ENCODE data around the gene NLRP9. TPM values are rescaled to one million over a fixed set of nuclear protein-coding genes. Genes with fewer than 3 reads are reported as not detected.

The NLRP9 gene
- total and polyA plus RNA-seq, 2 of the 8 experiments (the other 6 are each of a cell fraction or from before 2014, with no cell fraction given): not detected

GRCh38 chr19:55766466-55766865 is 28.3 kb upstream of the NLRP9 start:
- Histone ChIP-seq H3K14ac (ENCODE audit: insufficient read length) (no peak overlapping the region), H3K79me1 (ENCODE audit: low read depth, low read length) (no peaks in the 10 kb centered on the region), H3K23me2 (ENCODE audit: low read depth, low read length) (no peaks in the 10 kb centered on the region), H4K5ac (ENCODE audit: insufficient read length, low read depth, low read length) (no peak overlapping the region), H4K20me1 (replicated peaks in 1 of 2; ENCODE audit: control insufficient read depth in 1 of 2, insufficient read depth in 2 of 2, low read length in 2 of 2) (no peaks in the 10 kb centered on the region), H2BK120ac (replicated peaks; ENCODE audit: low read depth, low read length) (no peak overlapping the region), H3K4ac (replicated peaks; ENCODE audit: insufficient read length, low read depth, low read length) (no peak overlapping the region), H4K91ac (replicated peaks; ENCODE audit: insufficient read length, low read length) (no peak overlapping the region), H2AFZ (ENCODE audit: low read length) (no peak overlapping the region), H2BK5ac (ENCODE audit: low read depth, low read length) (no peak overlapping the region), H3K4me2 (ENCODE audit: insufficient read depth in 1 of 2, low read depth in 2 of 2, low read length in 2 of 2) (no peak overlapping the region), H3K4me1 (replicated peaks in 1 of 4; ENCODE audit: control insufficient read depth in 3 of 4, insufficient read depth in 4 of 4, low read length in 3 of 4) (no peaks in the 10 kb centered on the region), H2BK20ac (ENCODE audit: low read length) (no peak overlapping the region), H3K27me3 (replicated peaks in 1 of 4; ENCODE audit: control insufficient read depth in 3 of 4, extremely low read depth in 1 of 4, insufficient read depth in 3 of 4, low read length in 3 of 4) (no peaks in the 10 kb centered on the region), H2AK5ac (ENCODE audit: low read depth, low read length) (no peak overlapping the region), H2BK12ac (ENCODE audit: low read depth, low read length) (no peak overlapping the region), H3K9me3 (ENCODE audit: insufficient read depth in 2 of 2, low read depth in 1 of 2, low read length in 1 of 2) (peaks cover 41 to 44% of the 10 kb centered on the region in 2 experiments), H3K79me2 (ENCODE audit: control insufficient read depth in 1 of 2, insufficient read depth in 2 of 2, low read length in 2 of 2) (no peaks in the 10 kb centered on the region), H3K4me3 (ENCODE audit: extremely low read depth in 1 of 4, insufficient read depth in 2 of 4, low read depth in 3 of 4, low read length in 4 of 4) (no peak overlapping the region), H3K18ac (ENCODE audit: extremely low read depth, low read length) (no peak overlapping the region), H3K9ac (replicated peaks in 1 of 4; ENCODE audit: extremely low read depth in 1 of 4, low read depth in 3 of 4, low read length in 3 of 4) (no peak overlapping the region), H4K8ac (ENCODE audit: extremely low read depth, insufficient read depth, low read length) (no peak overlapping the region), H3K27ac (ENCODE audit: low read depth, low read length) (no peak overlapping the region), H3K56ac (replicated peaks; ENCODE audit: insufficient read length, low read depth, low read length) (no peak overlapping the region), H3K23ac (ENCODE audit: insufficient read length) (no peak overlapping the region), H2BK15ac (ENCODE audit: low read length) (no peak overlapping the region), H3K36me3 (ENCODE audit: control insufficient read depth in 2 of 4, insufficient read depth in 4 of 4, low read length in 3 of 4) (no peaks in the 10 kb centered on the region)
- DNase-seq (ENCODE audit: low read depth in 1 of 2, low spot score in 2 of 2): no peak
- POLR2A ChIA-PET (ENCODE audit: partially characterized antibody): no interaction called here
- WGBS, 2 experiments (ENCODE audit: extremely low coverage in 1 of 2, insufficient coverage in 1 of 2, insufficient read length in 1 of 2, insufficient replicate concordance in 2 of 2, low coverage in 1 of 2, low lambda C conversion rate in 2 of 2, missing lambda C conversion rate in 1 of 2): 77% methylated on average over 7 of the region's 7 CpGs; no CpG with 5 or more reads in 1 of the 2 experiments
- CTCF ChIA-PET (ENCODE audit: partially characterized antibody): no interaction called here
- no peak for FAIRE-seq
- TF ChIP-seq HDAC6 (IDR thresholded peaks at IDR 0.05; ENCODE audit: low read depth, low read length) (no peak), CHD2 (IDR thresholded peaks at IDR 0.05; ENCODE audit: low read length) (no peak)

Measured in H1 (cell line).